KMS-11 (cell line): ENCODE measurements around the gene CNIH4.
"Not testable (repeated sequence)": the region's sequence is repeated elsewhere in the genome, so short reads cannot be mapped to it uniquely, and the experiment has no call there.

ENCODE experiments used
- H2AFZ ChIP-seq: fragments of 200-600 bp; sonication (generic); 2 replicates; pipeline ENCODE4 v1.6.1; 2016; ENCODE audit warnings: antibody characterized with exemption, mixed run types, low read depth
- H3K27ac ChIP-seq: fragments of 200-600 bp; sonication (generic); 2 replicates; pipeline ENCODE4 v1.6.1; 2016; ENCODE audit warnings: mild to moderate bottlenecking, mixed run types
- H3K27me3 ChIP-seq: fragments of 200-600 bp; sonication (generic); 2 replicates; pipeline ENCODE4 v1.6.1; 2017; ENCODE audit warnings: mild to moderate bottlenecking, low read depth, mixed run types, moderate library complexity; ENCODE audit not compliant: insufficient read depth
- H3K36me3 ChIP-seq: fragments of 200-600 bp; sonication (generic); 2 replicates; pipeline ENCODE4 v1.6.1; 2017; ENCODE audit warnings: mild to moderate bottlenecking, mixed run types; ENCODE audit not compliant: insufficient read depth
- H3K4me1 ChIP-seq: fragments of 200-600 bp; sonication (generic); 2 replicates; pipeline ENCODE4 v1.6.1; 2016; ENCODE audit warnings: mild to moderate bottlenecking, low read depth, mixed run types; ENCODE audit not compliant: poor library complexity, severe bottlenecking
- H3K4me2 ChIP-seq: fragments of 200-600 bp; sonication (generic); 2 replicates; pipeline ENCODE4 v1.7.0; 2016; ENCODE audit warnings: mild to moderate bottlenecking, mixed run types
- H3K4me3 ChIP-seq: fragments of 200-600 bp; sonication (generic); IDR thresholded peaks from 2 replicates; pipeline ENCODE4 v1.6.1; 2017; ENCODE audit warnings: low read depth, low read length, mixed read lengths; ENCODE audit not compliant: insufficient read depth
- H3K79me2 ChIP-seq: fragments of 200-600 bp; sonication (generic); 2 replicates; pipeline ENCODE4 v1.6.1; 2016; ENCODE audit warnings: low read depth, mixed run types; ENCODE audit not compliant: insufficient read depth
- H3K9ac ChIP-seq: fragments of 200-600 bp; sonication (generic); 2 replicates; pipeline ENCODE4 v1.6.1; 2016; ENCODE audit warnings: mild to moderate bottlenecking, mixed run types
- H4K20me1 ChIP-seq: fragments of 200-600 bp; sonication (generic); 2 replicates; pipeline ENCODE4 v1.6.1; 2016; ENCODE audit warnings: mild to moderate bottlenecking, mixed run types; ENCODE audit not compliant: insufficient read depth
- CTCF ChIP-seq: fragments of 200-600 bp; sonication (generic); conservative IDR thresholded peaks from 2 replicates; pipeline ENCODE4 v1.6.1; 2017; ENCODE audit warnings: low read depth, mild to moderate bottlenecking, antibody characterized with exemption, low read length, moderate library complexity, mixed read lengths

The CNIH4 gene

GRCh38 chr1:224420106-224420505 is 63.4 kb downstream of the CNIH4 start:
- Histone ChIP-seq H3K79me2 (no peaks in the 10 kb centered on the region), H3K36me3 (peaks cover 4% of the 10 kb centered on the region; the same call in 1 of the 2 replicates), H3K4me2 (no peak overlapping the region), H3K27me3 (no peaks in the 10 kb centered on the region), H4K20me1 (no peaks in the 10 kb centered on the region), H3K27ac (no peak overlapping the region), H3K9ac (no peak overlapping the region), H2AFZ (no peak overlapping the region), H3K4me3 (no peak overlapping the region), H3K4me1 (no peaks in the 10 kb centered on the region)
- TF ChIP-seq CTCF = no peak

DNA sequence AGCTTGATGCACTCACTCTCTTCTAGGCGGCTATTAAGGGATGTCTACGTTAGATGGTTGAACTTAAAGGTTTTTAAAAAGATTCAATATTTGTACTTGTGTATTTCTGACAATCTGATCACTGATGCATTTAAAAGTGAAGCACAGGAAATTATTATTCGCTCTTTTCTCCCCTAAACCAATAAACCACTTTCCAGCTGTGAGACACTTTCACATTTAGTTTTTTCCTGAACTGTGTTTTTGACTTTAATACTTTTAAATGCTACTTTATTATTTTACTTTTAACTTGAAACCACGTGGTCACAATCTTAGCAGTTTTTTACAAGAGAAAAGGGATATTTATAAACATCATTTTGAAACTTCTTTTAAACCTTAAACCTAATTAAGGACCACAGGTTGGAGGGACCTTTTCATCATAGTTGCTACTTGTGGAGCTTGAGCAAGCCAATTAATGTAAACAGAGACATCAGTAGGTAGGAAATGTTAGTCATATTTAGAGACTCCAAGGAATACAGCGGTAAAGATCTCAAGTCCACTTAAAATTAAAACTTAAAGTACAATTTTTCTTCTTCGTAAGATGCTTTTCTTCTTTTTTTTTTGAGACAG is 68.7 kb downstream of the CNIH4 start:
- TF ChIP-seq CTCF = no peak
- Histone ChIP-seq H3K36me3 (no peaks in the 10 kb centered on the region; the same call in 1 of the 2 replicates), H3K79me2 (peaks cover 44% of the 10 kb centered on the region), H3K9ac (no peak overlapping the region), H4K20me1 (no peaks in the 10 kb centered on the region), H3K4me1 (peaks cover 46% of the 10 kb centered on the region), H3K27me3 (no peaks in the 10 kb centered on the region), H3K27ac (no peak overlapping the region), H2AFZ (no peak overlapping the region), H3K4me3 (no peak overlapping the region), H3K4me2 (no peak overlapping the region)

- H3K36me3 ChIP-seq, H3K4me3 ChIP-seq, H3K27ac ChIP-seq, H2AFZ ChIP-seq, H4K20me1 ChIP-seq, H3K4me2 ChIP-seq, H3K9ac ChIP-seq, H3K27me3 ChIP-seq: not testable (repeated sequence)
- Histone ChIP-seq H3K79me2 (peaks cover 58% of the 10 kb centered on the region), H3K4me1 (peaks cover 61% of the 10 kb centered on the region)
Observed at GRCh38 chr1:224426869-224427268, 70.2 kb downstream of the CNIH4 start.

DNA sequence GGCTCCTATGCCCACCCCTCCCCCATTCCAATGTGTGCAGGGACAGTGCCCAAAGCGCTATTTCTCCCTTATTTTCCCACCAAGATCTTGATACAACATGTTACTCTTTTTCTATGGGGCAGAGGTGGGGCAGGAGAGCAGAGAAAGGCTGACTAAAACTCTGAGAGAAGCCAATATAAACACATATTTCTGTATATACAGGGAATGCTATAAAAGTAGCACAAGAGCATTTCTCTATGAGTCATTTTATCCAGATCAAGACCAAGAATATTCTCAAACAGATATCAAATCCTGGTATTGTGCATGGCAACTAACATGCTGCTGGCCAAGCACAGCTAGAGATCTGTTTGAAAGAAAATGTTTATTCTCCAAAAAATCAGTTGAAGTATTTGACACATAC is 70.7 kb downstream of the CNIH4 start:
- no peaks in the 10 kb centered on the region for H3K27me3 ChIP-seq
- no peak for TF ChIP-seq CTCF
- no peak overlapping the region for H3K27ac ChIP-seq
- H3K36me3 ChIP-seq = peaks cover 3% of the 10 kb centered on the region; the same call in 1 of the 2 replicates
- no peak overlapping the region for H2AFZ ChIP-seq
- no peak overlapping the region for H3K9ac ChIP-seq
- H3K4me1 ChIP-seq = peaks cover 66% of the 10 kb centered on the region
- H4K20me1 ChIP-seq = no peaks in the 10 kb centered on the region; the same call in 1 of the 2 replicates
- no peak overlapping the region for H3K4me2 ChIP-seq
- H3K4me3 ChIP-seq = no peak overlapping the region
- H3K79me2 ChIP-seq = peaks cover 62% of the 10 kb centered on the region

- not testable (repeated sequence) for H3K27me3 ChIP-seq, H3K9ac ChIP-seq, H2AFZ ChIP-seq, H3K4me2 ChIP-seq, H4K20me1 ChIP-seq, H3K4me3 ChIP-seq, H3K27ac ChIP-seq, H3K36me3 ChIP-seq
- peaks cover 71% of the 10 kb centered on the region for H3K4me1 ChIP-seq
- H3K79me2 ChIP-seq = peaks cover 74% of the 10 kb centered on the region
Observed at GRCh38 chr1:224428713-224429112, 72.0 kb downstream of the CNIH4 start.
